Aorta (tissue), 5 donors: ENCODE results near the gene UBL4A. TPM values are rescaled to one million over a fixed set of nuclear protein-coding genes. Genes with fewer than 3 reads are reported as not detected.

Source experiments
- ATAC-seq: fragments of 200-7000 bp; cut with Tn5 transposase; one replicate; pipeline ENCODE4 v1.9.1; 2022; ENCODE audit warnings: moderate library complexity; ENCODE audit not compliant: low FRiP score
- DNase-seq, 2 donors: peaks; one replicate each; pipeline ENCODE4 v3.0.0-alpha.2; 2020
- H3K27ac ChIP-seq, 2 donors: one replicate each; pipeline ENCODE4 v1.5.1; 2013; ENCODE audit warnings: low read length in 2 of 2, mild to moderate bottlenecking in 2 of 2, moderate library complexity in 2 of 2, control low read depth in 1 of 2, inconsistent platforms in 1 of 2, low read depth in 1 of 2
- H3K27me3 ChIP-seq, 2 donors: one replicate each; pipeline ENCODE4 v1.6.1; 2013; ENCODE audit warnings: control low read depth in 1 of 2, low read length in 1 of 2, mild to moderate bottlenecking in 1 of 2, moderate library complexity in 1 of 2; ENCODE audit not compliant: insufficient read depth in 2 of 2, control insufficient read depth in 1 of 2
- H3K36me3 ChIP-seq, 2 donors: one replicate each; pipeline ENCODE4 v1.6.1; 2013; ENCODE audit warnings: control low read depth in 1 of 2, low read length in 1 of 2, mild to moderate bottlenecking in 1 of 2; ENCODE audit not compliant: insufficient read depth in 2 of 2, control insufficient read depth in 1 of 2
- H3K4me1 ChIP-seq, 2 donors: one replicate each; pipeline ENCODE4 v1.6.1; 2013; ENCODE audit warnings: low read length in 2 of 2, control low read depth in 1 of 2, mild to moderate bottlenecking in 1 of 2, moderate library complexity in 1 of 2; ENCODE audit not compliant: insufficient read depth in 2 of 2, control insufficient read depth in 1 of 2
- H3K4me3 ChIP-seq, 2 donors: one replicate each; pipeline ENCODE4 v1.5.1; 2013; ENCODE audit warnings: low read length in 2 of 2, control low read depth in 1 of 2, mild to moderate bottlenecking in 1 of 2
- H3K9me3 ChIP-seq: one replicate; pipeline ENCODE4 v1.6.1; 2013; ENCODE audit warnings: mild to moderate bottlenecking, low read length; ENCODE audit not compliant: control insufficient read depth
- WGBS, 2 donors: extraction: QIAGEN DNeasy Blood & Tissue Kit; methylation state at CpG; one replicate each; pipeline ENCODE4 v1.1.7; 2013; 5-methylcytosine and 5-hydroxymethylcytosine counted together
- intact Hi-C, 2 donors: fragments of 100-400 bp; cut with DNase I; formaldehyde crosslinking; loops; one replicate each; pipeline versions ENCODE4 v1.14.2 to v1.15.0; 2022
- polyA plus RNA-seq, 2 donors: library from polyadenylated mRNA; stranded (reverse); fragments of 200-250 nt; gene quantifications; one replicate each; pipeline ENCODE4 v1.2.3, GENCODE V29; 2013
- total RNA-seq, 2 donors: library from RNA; stranded (reverse); fragmentation: NEBNext Ultra II Directional; extraction: Animal tissue kit (Norgen Biotek cat#: 25700); gene quantifications; one replicate each; pipeline ENCODE4 v1.2.1, GENCODE V29; 2021
- donor health status: healthy with polysubstance abuse.
- donor health status: Bipolar disorder and iron deficiency.
- donor health status: DM: no; HTN: no; CAD: no.
- donor health status: DM: no; HTN: no; CAD: no.
- donor health status: DM: yes; HTN: yes; CAD: no.

The UBL4A gene
- total and polyA plus RNA-seq, 4 donors, result 20.5 to 27.2 (median 25.5) TPM

DNA sequence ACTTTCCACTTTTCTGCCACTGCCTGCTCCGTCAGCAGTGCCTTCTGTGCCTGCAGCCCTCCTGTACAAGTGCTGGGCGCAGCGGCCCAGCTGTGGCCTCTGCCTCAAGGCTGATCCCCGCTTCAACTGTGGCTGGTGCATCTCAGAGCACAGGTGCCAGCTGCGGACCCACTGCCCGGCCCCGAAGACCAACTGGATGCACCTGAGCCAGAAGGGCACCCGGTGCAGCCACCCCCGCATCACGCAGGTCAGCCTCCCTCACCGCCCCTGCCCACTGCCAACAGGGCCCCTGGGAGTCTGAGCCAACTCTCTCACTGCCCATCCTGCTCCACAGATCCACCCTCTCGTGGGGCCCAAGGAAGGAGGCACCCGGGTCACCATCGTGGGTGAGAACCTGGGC, 20.8 kb downstream of the UBL4A start:
- ATAC-seq (no peak), DNase-seq (no peak)
- H3K27me3 ChIP-seq, result no peaks in the 10 kb centered on the region
- H3K4me3 ChIP-seq, result no peak overlapping the region
- intact Hi-C loops, result no loop called here
- H3K9me3 ChIP-seq, result no peaks in the 10 kb centered on the region
- peaks cover 0 to 16% of the 10 kb centered on the region in 2 donors for H3K36me3 ChIP-seq
- H3K27ac ChIP-seq, result no peak overlapping the region
- 88 to 90% methylated on average over 10 to 14 of the region's 14 CpGs for WGBS, 2 donors
- H3K4me1 ChIP-seq, result no peaks in the 10 kb centered on the region

DNA sequence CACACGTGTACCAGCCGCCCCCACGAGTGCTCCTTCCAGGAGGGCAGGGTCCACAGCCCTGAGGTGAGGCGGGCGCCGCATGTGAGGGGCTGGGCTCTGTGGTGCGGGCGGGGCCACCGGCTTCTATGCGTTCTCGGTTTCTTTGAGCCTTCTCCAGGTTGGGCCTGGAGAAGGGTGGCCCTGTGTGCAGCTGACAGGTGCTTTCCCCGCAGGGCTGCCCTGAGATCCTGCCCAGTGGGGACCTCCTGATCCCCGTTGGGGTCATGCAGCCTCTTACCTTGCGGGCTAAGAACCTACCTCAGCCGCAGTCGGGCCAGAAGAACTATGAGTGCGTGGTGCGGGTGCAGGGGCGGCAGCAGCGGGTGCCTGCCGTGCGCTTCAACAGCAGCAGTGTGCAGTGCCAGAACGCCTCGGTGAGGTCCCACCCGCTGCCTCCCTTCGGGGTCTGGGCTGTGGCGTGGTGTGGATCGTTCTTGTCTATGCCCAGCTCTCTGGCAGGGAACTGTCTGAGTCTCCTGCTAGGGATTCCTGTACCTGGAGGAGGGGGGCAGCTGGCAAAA, 21.5 kb downstream of the UBL4A start:
- 88 to 93% methylated on average over 27 to 28 of the region's 28 CpGs for WGBS, 2 donors
- DNase-seq (no peak), ATAC-seq (no peak)
- Histone ChIP-seq H3K4me1 (no peaks in the 10 kb centered on the region), H3K4me3 (no peak overlapping the region), H3K9me3 (no peaks in the 10 kb centered on the region), H3K36me3 (peaks cover 0 to 11% of the 10 kb centered on the region in 2 donors), H3K27me3 (no peaks in the 10 kb centered on the region), H3K27ac (no peak overlapping the region)
- intact Hi-C loops, result no loop called here

DNA sequence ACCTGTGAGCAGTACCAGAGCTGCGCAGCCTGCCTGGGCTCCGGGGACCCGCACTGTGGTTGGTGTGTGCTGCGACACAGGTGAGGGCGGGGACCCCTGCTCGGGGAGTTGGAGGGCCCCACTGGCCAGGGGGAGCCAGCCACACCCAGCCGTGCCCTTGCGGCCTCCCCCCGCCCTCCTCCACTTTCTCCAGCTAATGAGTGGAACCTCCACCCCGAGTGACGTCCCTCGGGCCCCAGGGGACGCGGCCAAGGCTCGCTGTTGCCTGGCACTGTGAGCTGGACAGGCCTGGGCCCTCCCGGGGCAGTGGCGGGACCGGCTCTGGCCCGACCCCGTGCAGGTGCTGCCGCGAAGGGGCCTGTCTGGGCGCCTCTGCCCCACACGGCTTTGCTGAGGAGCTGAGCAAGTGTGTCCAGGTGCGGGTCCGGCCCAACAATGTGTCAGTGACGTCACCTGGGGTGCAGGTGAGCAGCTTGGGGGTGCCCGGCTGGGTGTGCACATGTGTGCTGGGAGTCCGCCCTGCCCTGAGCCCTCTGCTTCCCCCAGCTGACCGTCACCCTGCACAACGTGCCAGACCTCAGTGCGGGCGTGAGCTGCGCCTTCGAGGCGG, 22.7 kb downstream of the UBL4A start:
- DNase-seq, result no peak
- peaks cover 0 to 9% of the 10 kb centered on the region in 2 donors for H3K36me3 ChIP-seq

DNA sequence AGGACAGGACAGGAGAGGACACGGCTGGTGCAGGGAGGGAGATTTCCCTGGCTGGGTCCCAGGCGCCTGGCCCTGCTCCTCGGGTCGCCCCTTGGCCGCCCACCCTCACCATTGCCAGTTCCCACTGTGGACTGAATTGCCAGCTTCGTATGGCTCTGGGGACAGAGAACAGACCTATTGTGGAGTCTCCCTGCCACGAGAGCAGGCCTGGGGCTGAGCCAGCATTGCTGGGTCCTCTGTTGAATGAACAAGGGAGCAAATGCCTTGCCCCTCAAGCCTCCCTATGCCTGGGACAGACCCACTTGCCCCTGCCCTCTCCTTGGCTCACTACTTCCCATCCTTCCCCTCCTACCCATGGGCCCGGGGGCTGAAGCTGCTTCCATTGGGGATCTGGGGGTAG, 24.0 kb downstream of the UBL4A start:
- WGBS, 2 donors, result 52% methylated on average over 4 to 8 of the region's 8 CpGs
- no peaks in the 10 kb centered on the region for H3K9me3 ChIP-seq

More for the DNA sequence above, 22.7 kb downstream of the UBL4A start:
- intact Hi-C loops, result no loop called here
- Histone ChIP-seq H3K27ac (no peak overlapping the region), H3K4me1 (no peaks in the 10 kb centered on the region), H3K27me3 (no peaks in the 10 kb centered on the region), H3K4me3 (no peak overlapping the region), H3K9me3 (no peaks in the 10 kb centered on the region)
- WGBS, 2 donors, result 85% methylated on average over 35 to 36 of the region's 36 CpGs
- no peak for ATAC-seq

DNA sequence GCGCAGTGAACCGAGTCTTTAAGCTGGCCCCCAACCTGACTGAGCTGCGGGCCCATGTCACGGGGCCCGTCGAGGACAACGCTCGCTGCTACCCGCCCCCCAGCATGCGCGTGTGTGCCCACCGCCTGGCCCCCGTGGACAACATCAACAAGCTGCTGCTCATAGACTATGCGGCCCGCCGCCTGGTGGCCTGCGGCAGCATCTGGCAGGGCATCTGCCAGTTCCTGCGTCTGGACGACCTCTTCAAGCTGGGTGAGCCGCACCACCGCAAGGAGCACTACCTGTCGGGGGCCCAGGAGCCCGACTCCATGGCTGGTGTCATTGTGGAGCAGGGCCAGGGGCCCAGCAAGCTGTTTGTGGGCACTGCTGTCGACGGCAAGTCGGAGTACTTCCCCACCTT, 26.1 kb downstream of the UBL4A start:
- H3K9me3 ChIP-seq, result no peaks in the 10 kb centered on the region
- ATAC-seq, result no peak
- peaks cover 0 to 2% of the 10 kb centered on the region in 2 donors for H3K27me3 ChIP-seq
- 59 to 80% methylated on average over 26 of the region's 26 CpGs for WGBS, 2 donors
- H3K27ac ChIP-seq, result no peak overlapping the region
- intact Hi-C loops, result no loop called here
- no peaks in the 10 kb centered on the region for H3K4me1 ChIP-seq
- H3K36me3 ChIP-seq, result peaks cover 0 to under 1% of the 10 kb centered on the region in 2 donors
- H3K4me3 ChIP-seq, result no peak overlapping the region
- no peak for DNase-seq

More for the DNA sequence above, 24.0 kb downstream of the UBL4A start:
- H3K27ac ChIP-seq, result no peak overlapping the region
- no peak for DNase-seq
- no peak for ATAC-seq
- H3K4me3 ChIP-seq, result no peak overlapping the region
- H3K27me3 ChIP-seq, result peaks cover 0 to 2% of the 10 kb centered on the region in 2 donors
- H3K36me3 ChIP-seq, result peaks cover 0 to 4% of the 10 kb centered on the region in 2 donors
- intact Hi-C loops, result no loop called here
- no peaks in the 10 kb centered on the region for H3K4me1 ChIP-seq

DNA sequence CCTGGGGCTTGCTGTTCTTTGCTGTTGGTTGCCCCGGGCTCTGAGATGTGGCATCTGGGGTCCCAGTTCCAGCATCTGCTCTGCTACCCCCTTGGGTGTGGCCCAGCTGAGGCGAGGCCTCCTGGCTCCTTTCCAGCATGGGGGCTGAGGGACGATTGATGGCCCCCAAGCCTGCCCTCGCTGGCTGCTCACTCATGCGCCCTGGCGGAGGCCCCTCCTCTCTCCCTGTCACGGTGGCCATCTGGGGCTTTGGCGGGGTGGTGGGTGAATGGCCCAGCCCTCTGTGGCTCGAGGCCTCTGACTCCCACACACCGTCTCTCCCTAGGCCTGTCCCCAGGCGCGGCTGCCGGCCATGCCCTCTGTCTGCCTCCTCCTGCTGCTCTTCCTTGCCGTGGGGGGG, 26.6 kb downstream of the UBL4A start:
- ATAC-seq (no peak), DNase-seq (peak in 1 of 2 donors; percentile 73)
- Histone ChIP-seq H3K4me1 (no peaks in the 10 kb centered on the region), H3K36me3 (no peaks in the 10 kb centered on the region), H3K4me3 (no peak overlapping the region), H3K9me3 (no peaks in the 10 kb centered on the region), H3K27me3 (peaks cover 0 to 2% of the 10 kb centered on the region in 2 donors), H3K27ac (no peak overlapping the region)
- 13 to 46% methylated on average over 12 to 14 of the region's 14 CpGs for WGBS, 2 donors
- intact Hi-C loops, result no loop called here

DNA sequence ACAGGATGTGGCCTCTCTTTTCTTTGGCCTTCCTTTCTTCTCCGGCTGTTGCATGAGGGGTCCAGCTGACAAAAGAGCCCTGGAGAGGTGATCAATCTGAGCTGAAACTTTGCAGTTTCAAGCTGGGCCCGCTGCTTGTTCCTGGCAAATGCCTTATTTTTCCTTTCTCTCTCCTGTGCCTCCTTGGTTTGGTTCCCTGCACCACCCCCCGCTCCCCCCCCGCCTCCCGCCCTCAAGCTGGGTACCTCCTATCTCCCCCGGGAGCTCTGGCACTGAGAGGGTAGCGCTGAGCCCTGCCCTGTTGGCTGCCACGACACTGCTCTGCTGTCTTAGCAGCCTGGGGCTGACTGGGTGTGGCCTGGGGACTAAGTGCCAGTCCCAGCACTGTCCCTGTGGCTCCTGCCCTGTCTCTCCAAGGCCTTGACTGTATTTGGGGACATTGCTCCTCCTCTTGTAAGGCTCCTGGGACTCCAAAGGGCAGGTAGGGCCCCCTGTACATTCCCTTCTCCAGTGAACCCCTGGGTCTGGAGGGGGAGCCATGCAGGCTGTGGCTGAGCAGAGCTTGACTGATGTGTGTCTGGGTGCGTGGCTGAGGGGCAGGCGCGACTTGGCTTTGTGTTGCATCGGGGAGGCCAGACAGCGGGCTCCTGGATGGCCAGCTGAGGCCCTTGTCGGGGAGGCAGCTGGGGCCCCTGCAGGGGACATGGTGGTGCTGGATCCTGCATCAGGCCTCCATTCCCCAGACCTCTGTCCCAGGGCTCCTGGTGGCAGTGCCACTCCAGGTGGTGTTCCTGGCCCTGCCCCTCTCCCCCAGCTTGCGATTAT, 27.2 kb downstream of the UBL4A start:
- Histone ChIP-seq H3K36me3 (no peaks in the 10 kb centered on the region), H3K4me1 (no peaks in the 10 kb centered on the region), H3K27ac (peak overlapping the region in 1 of 2 donors; percentile 50), H3K9me3 (no peaks in the 10 kb centered on the region), H3K27me3 (peaks cover 0 to 2% of the 10 kb centered on the region in 2 donors), H3K4me3 (peak overlapping the region; percentile 37 to 88)
- ATAC-seq (peak; percentile 44), DNase-seq (peak in 1 of 2 donors; percentile 67)
- intact Hi-C loops, result no loop called here
- WGBS, 2 donors, result 5 to 49% methylated on average over 12 to 15 of the region's 15 CpGs

DNA sequence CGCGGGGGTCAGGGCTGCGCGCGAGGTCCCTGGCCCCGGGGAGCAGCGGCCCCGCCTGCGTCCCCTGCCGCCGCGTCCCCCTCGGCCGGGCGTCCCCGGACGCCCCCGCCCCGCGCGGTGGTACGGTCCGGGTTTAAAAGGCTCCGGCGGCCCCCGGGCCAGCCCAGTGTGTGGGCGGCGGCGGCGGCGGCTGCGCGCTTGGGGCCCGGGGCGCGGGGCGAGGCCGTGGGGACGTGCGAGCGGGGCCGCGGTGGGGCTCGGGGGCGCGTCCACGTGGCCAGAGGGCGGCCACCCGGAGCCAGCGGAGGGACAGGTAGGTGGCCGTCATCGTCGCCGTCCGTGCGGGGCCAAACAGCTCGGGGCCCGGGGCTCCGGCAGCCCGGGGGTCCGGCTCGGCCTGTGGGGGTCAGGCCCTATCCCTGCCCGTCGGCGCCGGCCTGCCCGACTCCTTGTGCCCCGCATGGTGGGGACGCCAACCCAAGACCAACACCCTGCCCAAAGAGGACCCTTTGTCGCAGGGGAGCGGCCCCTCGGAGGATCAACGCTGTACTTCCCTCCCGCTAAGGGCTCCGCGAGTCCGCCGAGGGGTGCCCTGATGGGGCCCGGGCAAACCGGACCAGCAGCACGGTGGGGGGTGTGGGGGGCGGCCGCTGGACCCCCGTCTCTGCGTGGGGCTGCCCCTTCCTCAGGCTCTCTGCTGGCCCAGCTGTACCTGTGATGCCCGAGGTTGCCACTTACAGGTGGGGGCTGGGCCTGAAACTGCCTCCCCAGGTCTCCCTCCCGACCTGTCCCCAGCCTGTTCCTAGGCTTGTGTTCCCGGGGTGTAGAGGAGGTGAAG, 28.1 kb downstream of the UBL4A start, which contains the start of gene PLXNA3:
PLXNA3 (plus strand) TSS at position 166 of the 838 bp plus-strand sequence. CDS start 1,903 bp downstream, outside the sequence.
- Histone ChIP-seq H3K36me3 (no peaks in the 10 kb centered on the region), H3K27ac (peak within 1 kb of the TSS in 1 of 2 donors; percentile 50), H3K4me1 (no peaks in the 10 kb centered on the region), H3K9me3 (no peaks in the 10 kb centered on the region), H3K27me3 (peaks cover 0 to 2% of the 10 kb centered on the region in 2 donors), H3K4me3 (peak within 1 kb of the TSS; percentile 37 to 88)
- 0 to 37% methylated on average over 31 to 88 of the region's 88 CpGs for WGBS, 2 donors
- DNase-seq, result peak; percentile 72 to 85
- intact Hi-C loops, result no loop called here
- peak; percentile 71 for ATAC-seq
